Kidney epithelial cell (primary cell): ENCODE data around the gene AIG1. TPM values are rescaled to one million over a fixed set of nuclear protein-coding genes. Genes with fewer than 3 reads are reported as not detected.

ENCODE experiments used
- DNase-seq: peaks from one replicate; pipeline ENCODE4 v3.0.0-alpha.2; 2010; ENCODE audit warnings: low read depth
- H3K27me3 ChIP-seq: 2 replicates; pipeline ENCODE4 v1.6.0; 2011; ENCODE audit warnings: low read length; ENCODE audit not compliant: control insufficient read depth, insufficient read depth
- H3K36me3 ChIP-seq: 2 replicates; pipeline ENCODE4 v1.5.1; 2011; ENCODE audit warnings: low read length; ENCODE audit not compliant: control insufficient read depth, insufficient read depth
- H3K4me3 ChIP-seq: 2 replicates; pipeline ENCODE4 v1.5.1; 2011; ENCODE audit warnings: low read depth, mild to moderate bottlenecking, control low read depth, low read length
- total RNA-seq: library from RNA; depleted of rRNA; stranded (reverse); fragments of >200 nt; gene quantifications from 2 replicates; pipeline ENCODE4 v1.2.3, GENCODE V29; 2015
- TF ChIP-seq, protein P1 (sequence below): IDR thresholded peaks from 2 replicates; pipeline ENCODE4 v1.5.1; 2011; ENCODE audit warnings: mild to moderate bottlenecking, moderate library complexity, low read length, control low read depth, inconsistent platforms; ENCODE audit not compliant: insufficient read depth, poor library complexity, severe bottlenecking

AIG1 gene
- total RNA-seq, 1 donor from 2014 or later, result 62.5 TPM

DNA sequence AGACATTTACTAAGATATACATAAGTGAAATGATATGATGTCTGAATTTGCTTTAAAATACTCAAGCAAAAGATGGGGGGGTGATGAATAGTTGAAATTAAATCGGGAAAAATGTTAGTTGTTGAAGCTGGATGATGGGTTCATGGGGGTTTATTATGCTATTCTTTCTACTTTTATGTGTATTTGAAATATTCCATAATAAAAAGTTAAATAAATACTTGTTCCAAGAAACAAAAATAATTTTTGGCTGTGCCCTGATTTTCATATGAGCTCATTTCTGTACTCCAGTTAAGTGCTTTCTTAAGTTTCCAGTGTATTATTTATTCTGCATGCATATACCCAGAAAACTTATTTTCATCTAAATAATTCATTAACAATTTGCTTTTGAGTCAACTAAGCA lies 138.6 kb downstream of the AIG1 start:
- TF ChIP-seq, protein P1, sequence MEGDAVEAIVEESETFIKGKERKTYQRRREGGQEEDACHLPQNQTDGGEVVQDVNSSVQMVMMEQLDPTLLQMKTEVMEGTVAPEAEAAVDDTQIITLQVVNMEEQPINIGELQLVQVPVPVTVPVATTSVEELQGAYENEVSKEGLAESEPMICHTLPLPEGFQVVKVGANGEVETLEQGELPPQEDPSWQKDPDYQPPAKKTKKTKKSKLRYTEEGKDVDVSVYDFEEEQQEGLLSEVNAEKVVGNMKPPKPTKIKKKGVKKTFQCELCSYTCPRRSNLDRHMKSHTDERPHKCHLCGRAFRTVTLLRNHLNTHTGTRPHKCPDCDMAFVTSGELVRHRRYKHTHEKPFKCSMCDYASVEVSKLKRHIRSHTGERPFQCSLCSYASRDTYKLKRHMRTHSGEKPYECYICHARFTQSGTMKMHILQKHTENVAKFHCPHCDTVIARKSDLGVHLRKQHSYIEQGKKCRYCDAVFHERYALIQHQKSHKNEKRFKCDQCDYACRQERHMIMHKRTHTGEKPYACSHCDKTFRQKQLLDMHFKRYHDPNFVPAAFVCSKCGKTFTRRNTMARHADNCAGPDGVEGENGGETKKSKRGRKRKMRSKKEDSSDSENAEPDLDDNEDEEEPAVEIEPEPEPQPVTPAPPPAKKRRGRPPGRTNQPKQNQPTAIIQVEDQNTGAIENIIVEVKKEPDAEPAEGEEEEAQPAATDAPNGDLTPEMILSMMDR, result no peak
- Histone ChIP-seq H3K4me3 (no peak overlapping the region), H3K36me3 (no peaks in the 10 kb centered on the region), H3K27me3 (no peaks in the 10 kb centered on the region)
- no peak for DNase-seq

- TF ChIP-seq, protein P1, result no peak
- H3K36me3 ChIP-seq, result no peaks in the 10 kb centered on the region
- H3K27me3 ChIP-seq, result no peaks in the 10 kb centered on the region
Measured at GRCh38 chr6:143200167-143200770, 139.6 kb downstream of the AIG1 start.

DNA sequence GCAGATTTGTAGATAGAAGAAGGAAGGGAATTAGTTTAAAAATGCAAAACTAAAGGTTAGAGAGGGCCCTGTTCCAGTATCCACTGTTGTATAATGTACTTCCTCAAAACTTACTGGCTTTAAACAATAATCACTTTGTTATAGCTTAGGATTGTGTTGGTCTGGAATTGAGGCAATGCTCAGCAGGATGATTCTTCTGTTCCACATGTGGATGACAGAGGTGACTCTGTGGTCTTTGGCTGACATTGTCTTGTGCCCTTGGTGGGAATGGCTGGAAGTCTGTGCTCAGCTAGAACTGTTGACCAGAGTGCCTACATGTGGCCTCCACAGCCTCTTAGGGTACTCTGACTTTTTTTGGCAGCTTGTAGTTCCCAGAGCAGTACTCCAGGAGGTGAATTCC lies 143.4 kb downstream of the AIG1 start:
- TF ChIP-seq, protein P1, result no peak
- DNase-seq, result no peak
- no peaks in the 10 kb centered on the region for H3K36me3 ChIP-seq
- no peak overlapping the region for H3K4me3 ChIP-seq
- no peaks in the 10 kb centered on the region for H3K27me3 ChIP-seq

More at GRCh38 chr6:143200167-143200770, 139.6 kb downstream of the AIG1 start:
- no peak for DNase-seq
- H3K4me3 ChIP-seq, result no peak overlapping the region

- H3K27me3 ChIP-seq, result no peaks in the 10 kb centered on the region
- no peak for DNase-seq
- H3K36me3 ChIP-seq, result no peaks in the 10 kb centered on the region
- no peak overlapping the region for H3K4me3 ChIP-seq
- TF ChIP-seq, protein P1, result no peak
Measured at GRCh38 chr6:143205131-143205535, 144.4 kb downstream of the AIG1 start.

DNA sequence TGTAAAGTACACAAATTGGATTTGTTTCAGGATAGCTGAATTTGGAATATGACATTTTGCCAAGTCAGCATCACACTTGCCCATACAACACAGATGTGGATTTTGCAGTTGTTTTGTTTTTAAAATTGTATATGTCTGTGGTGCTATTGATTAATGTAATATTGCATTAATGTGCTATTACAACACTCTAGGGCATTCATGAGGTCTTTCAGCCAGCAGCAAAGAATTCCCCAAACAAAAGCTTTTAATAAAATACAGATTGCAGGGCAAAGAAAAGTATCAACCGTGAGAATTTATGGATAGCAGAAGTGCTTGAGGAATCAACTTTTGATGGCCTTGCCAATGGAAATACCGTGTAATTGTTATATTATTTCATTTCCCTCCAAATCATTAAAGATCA lies 144.9 kb downstream of the AIG1 start:
- H3K36me3 ChIP-seq, result no peaks in the 10 kb centered on the region
- no peaks in the 10 kb centered on the region for H3K27me3 ChIP-seq
- TF ChIP-seq, protein P1, result no peak
- no peak overlapping the region for H3K4me3 ChIP-seq
- no peak for DNase-seq

DNA sequence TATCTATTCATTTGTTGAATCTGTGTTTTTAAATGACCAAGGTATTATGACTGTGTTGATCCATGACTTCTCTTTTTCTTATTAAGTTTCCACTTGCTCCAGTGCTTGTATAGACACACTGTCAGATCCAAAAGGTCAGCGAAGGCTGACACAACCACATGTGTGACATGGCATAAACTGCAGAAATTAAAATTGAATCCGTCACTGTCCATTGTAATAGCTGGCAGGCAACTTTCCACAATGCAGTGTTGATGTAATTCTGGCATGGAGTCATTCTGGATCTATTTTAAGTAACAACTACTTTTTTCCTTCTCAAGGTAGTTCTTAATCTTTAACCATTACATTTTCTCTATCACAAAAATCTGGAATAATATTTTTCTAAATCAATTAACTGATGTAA lies 145.3 kb downstream of the AIG1 start:
- DNase-seq, result no peak
- H3K4me3 ChIP-seq, result no peak overlapping the region
- no peaks in the 10 kb centered on the region for H3K36me3 ChIP-seq
- TF ChIP-seq, protein P1, result no peak
- no peaks in the 10 kb centered on the region for H3K27me3 ChIP-seq
